Breast epithelium (tissue), 4 donors: Measurements from ENCODE around the gene SLIRP. TPM values are rescaled to one million over a fixed set of nuclear protein-coding genes. Genes with fewer than 3 reads are reported as not detected.
A peak's percentile ranks its signal among the peaks of the same experiment; 100 is the strongest.
"Not testable (repeated sequence)": the region's sequence is repeated elsewhere in the genome, so short reads cannot be mapped to it uniquely, and the experiment has no call there.

ENCODE experiments used
- DNase-seq, 2 donors: peaks; one replicate each; pipeline ENCODE4 v3.0.0-alpha.2; 2019; ENCODE audit warnings: low spot score in 2 of 2
- H3K27ac ChIP-seq, 2 donors: fragments of 200-600 bp; sonication (generic) in 1 of 2; one replicate each; pipeline ENCODE4 v1.5.1; 2016 to 2019; ENCODE audit warnings: mild to moderate bottlenecking in 1 of 2
- H3K27me3 ChIP-seq, 2 donors: fragments of 200-600 bp; sonication (generic) in 1 of 2; one replicate each; pipeline versions ENCODE4 v1.5.1 to v1.6.0; 2017 to 2019; ENCODE audit warnings: control low read depth in 1 of 2, mild to moderate bottlenecking in 1 of 2
- H3K36me3 ChIP-seq: fragments of 200-600 bp; one replicate; pipeline ENCODE4 v1.5.1; 2019
- H3K4me1 ChIP-seq, 2 donors: fragments of 200-600 bp; sonication (generic); one replicate each; pipeline ENCODE4 v1.5.1; 2016 to 2019; ENCODE audit warnings: control low read depth in 1 of 2
- H3K4me3 ChIP-seq, 3 donors: fragments of 200-600 bp; sonication (generic); 1 replicate in 2 of 3; 2 replicates in 1 of 3; pipeline ENCODE4 v1.5.1; 2016 to 2019; ENCODE audit warnings: mild to moderate bottlenecking in 3 of 3, moderate library complexity in 2 of 3
- H3K9me3 ChIP-seq, 2 donors: fragments of 200-600 bp; sonication (generic) in 1 of 2; one replicate each; pipeline ENCODE4 v1.5.1; 2016 to 2019; ENCODE audit warnings: control low read depth in 1 of 2
- CTCF ChIP-seq, 3 donors: fragments of 450-650 bp; IDR thresholded peaks; one replicate each; pipeline ENCODE4 v1.5.1; 2016 to 2017; ENCODE audit warnings: antibody characterized with exemption in 3 of 3, mild to moderate bottlenecking in 3 of 3, moderate library complexity in 3 of 3
- POLR2A ChIP-seq: fragments of 450-650 bp; IDR thresholded peaks from one replicate; pipeline ENCODE4 v1.6.1; 2016; ENCODE audit warnings: antibody characterized with exemption, mild to moderate bottlenecking, moderate library complexity
- POLR2AphosphoS5 ChIP-seq, 3 donors: sonication (generic); formaldehyde crosslinking; IDR thresholded peaks; one replicate each; pipeline ENCODE4 v1.6.1; 2017; ENCODE audit warnings: antibody characterized with exemption in 3 of 3
- intact Hi-C: fragments of 100-400 bp; cut with DNase I; formaldehyde crosslinking; loops from one replicate; pipeline ENCODE4 v1.15.1; 2023; ENCODE audit warnings: low total_unique reads
- total RNA-seq, 3 donors: library from RNA; depleted of rRNA; stranded (reverse); fragments of >200 nt; gene quantifications; one replicate each; pipeline ENCODE4 v1.1.0, GENCODE V29; 2016

Gene SLIRP
- 100 to 1,000 TPM; 101 to 156 (median 153) TPM for total RNA-seq

DNA sequence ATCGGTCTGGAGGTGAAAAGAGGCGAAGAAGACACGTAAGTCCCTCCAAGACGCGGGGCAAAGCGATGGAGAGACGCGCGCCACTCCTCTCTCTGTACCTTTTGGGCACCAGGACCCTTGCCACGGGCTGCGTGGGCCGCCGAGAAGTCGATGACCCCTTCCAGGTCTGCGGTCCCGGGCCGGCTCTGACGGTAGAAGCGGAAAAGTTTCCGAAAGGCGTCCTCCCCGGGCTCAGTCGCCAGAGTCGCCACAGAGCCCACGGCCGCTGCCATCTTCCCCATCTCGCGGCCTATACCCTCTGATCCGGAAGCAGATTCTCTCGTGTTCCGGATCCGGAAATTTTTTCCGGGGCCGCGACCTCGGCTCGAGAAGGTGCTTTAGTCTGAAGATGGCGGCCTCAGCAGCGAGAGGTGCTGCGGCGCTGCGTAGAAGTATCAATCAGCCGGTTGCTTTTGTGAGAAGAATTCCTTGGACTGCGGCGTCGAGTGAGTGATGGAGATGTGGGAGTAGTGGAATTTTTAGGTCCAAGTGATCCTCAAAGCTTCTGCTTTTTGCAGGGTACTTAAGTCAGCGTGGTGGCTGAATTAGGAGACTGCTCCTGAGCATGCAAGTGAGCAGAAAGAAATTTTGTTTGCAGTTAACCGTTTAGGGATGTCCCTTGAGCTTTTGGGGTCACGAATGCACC is at the start of gene SLIRP, which contains the start of gene ALKBH1:
Gene SLIRP, plus strand, starts transcription at position 380 of the 685 bp plus-strand sequence. Its CDS starts 9 bp downstream, at position 389.
Gene ALKBH1, minus strand, starts transcription at position 300 of the 685 bp plus-strand sequence. Its CDS starts 19 bp downstream, at position 281.
- TF ChIP-seq POLR2A (peak; percentile 31), CTCF (IDR thresholded peaks at IDR 0.05) (no peak), POLR2AphosphoS5 (IDR thresholded peaks at IDR 0.05) (peak; percentile 75 to 94 (median 92))
- peak within 1 kb of the TSS; percentile 30 to 62 for H3K27ac ChIP-seq
- H3K36me3 ChIP-seq: no peaks in the 10 kb centered on the region
- intact Hi-C loops: no loop called here
- H3K9me3 ChIP-seq: no peaks in the 10 kb centered on the region
- H3K4me1 ChIP-seq: peaks cover 4 to 14% of the 10 kb centered on the region in 2 donors
- no peaks in the 10 kb centered on the region for H3K27me3 ChIP-seq
- peak within 1 kb of the TSS; percentile 69 to 76 (median 76) for H3K4me3 ChIP-seq
- peak; percentile 81 to 83 for DNase-seq

DNA sequence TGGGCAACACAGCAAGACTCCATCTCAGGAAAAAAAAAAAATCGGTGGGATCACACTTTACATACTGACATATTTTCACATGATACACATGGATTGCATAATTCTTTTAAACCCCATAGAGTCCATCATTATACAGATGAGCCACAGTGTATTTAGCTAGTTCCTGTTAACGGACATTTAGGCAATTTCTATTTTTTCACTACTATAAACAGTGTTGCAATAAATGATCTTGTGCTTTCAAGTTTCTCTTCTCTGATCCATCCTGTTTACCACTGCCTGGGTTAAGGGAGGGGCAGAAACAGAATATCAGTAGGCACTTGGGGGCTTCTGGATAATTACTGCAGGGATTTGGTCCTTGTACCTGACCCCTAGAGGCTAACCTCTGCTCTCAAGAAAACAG is 48.1 kb upstream of the SLIRP start:
- no peak for DNase-seq
- no peaks in the 10 kb centered on the region for H3K36me3 ChIP-seq
- no peak overlapping the region for H3K4me3 ChIP-seq
- H3K9me3 ChIP-seq: no peaks in the 10 kb centered on the region
- no peak overlapping the region for H3K27ac ChIP-seq
- no peaks in the 10 kb centered on the region for H3K27me3 ChIP-seq
- H3K4me1 ChIP-seq: no peaks in the 10 kb centered on the region
- intact Hi-C loops: no loop called here
- no peak for TF ChIP-seq POLR2AphosphoS5 (IDR thresholded peaks at IDR 0.05)
- no peak for TF ChIP-seq POLR2A
- TF ChIP-seq CTCF (IDR thresholded peaks at IDR 0.05): no peak

GRCh38 chr14:77660754-77661153 is 47.1 kb upstream of the SLIRP start:
- no peaks in the 10 kb centered on the region for H3K4me1 ChIP-seq
- intact Hi-C loops: no loop called here
- no peak overlapping the region for H3K4me3 ChIP-seq
- TF ChIP-seq CTCF (IDR thresholded peaks at IDR 0.05) (no peak), POLR2A (no peak), POLR2AphosphoS5 (IDR thresholded peaks at IDR 0.05) (no peak)
- no peak overlapping the region for H3K27ac ChIP-seq
- H3K36me3 ChIP-seq: no peaks in the 10 kb centered on the region
- no peaks in the 10 kb centered on the region for H3K27me3 ChIP-seq
- DNase-seq: no peak
- no peaks in the 10 kb centered on the region for H3K9me3 ChIP-seq

- H3K27me3 ChIP-seq, intact Hi-C loops, H3K27ac ChIP-seq, H3K4me1 ChIP-seq, H3K9me3 ChIP-seq, H3K36me3 ChIP-seq, H3K4me3 ChIP-seq, DNase-seq: not testable (repeated sequence)
These were observed 46.3 kb upstream of the SLIRP start for GRCh38 chr14:77661562-77661961.

DNA sequence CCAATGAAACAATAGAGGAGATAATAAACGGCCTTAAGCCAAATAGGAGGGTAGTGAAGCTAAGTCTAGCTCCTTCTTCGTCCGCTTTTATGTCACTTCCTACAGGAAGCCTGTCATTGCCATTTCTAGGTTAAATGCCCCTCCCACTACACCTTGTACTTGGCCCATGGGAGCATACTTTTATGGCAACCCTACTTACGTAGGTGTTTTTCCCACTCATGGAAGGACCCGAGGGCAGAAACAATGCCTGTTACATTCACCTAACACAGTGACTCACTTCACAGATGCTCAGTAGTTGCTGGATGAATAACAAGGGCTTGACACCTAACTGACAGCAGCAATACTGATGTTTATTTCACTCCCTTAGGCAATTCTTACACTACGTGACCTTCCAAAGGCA is 44.6 kb upstream of the SLIRP start:
- Histone ChIP-seq H3K4me1 (no peaks in the 10 kb centered on the region), H3K9me3 (no peaks in the 10 kb centered on the region), H3K4me3 (no peak overlapping the region), H3K27me3 (no peaks in the 10 kb centered on the region), H3K36me3 (no peaks in the 10 kb centered on the region), H3K27ac (peak overlapping the region; percentile 17 to 63)
- intact Hi-C loops: no loop called here
- TF ChIP-seq POLR2A: no peak
- no peak for TF ChIP-seq POLR2AphosphoS5 (IDR thresholded peaks at IDR 0.05)
- TF ChIP-seq CTCF (IDR thresholded peaks at IDR 0.05): no peak
- no peak for DNase-seq
